Measurements from ENCODE around the gene GSTO1.
A peak's percentile ranks its signal among the peaks of the same experiment; 100 is the strongest.

The GSTO1 gene

GRCh38 chr10:104303594-104304355 lies 49.1 kb downstream of the GSTO1 start:
- no peak for DNase-seq (ENCODE audit: low read depth, low spot score)

- no peak for DNase-seq (ENCODE audit: low read depth, low spot score)
Observed at GRCh38 chr10:104304356-104304745, 49.7 kb downstream of the GSTO1 start.

GRCh38 chr10:104304927-104305326 lies 50.2 kb downstream of the GSTO1 start:
- no peak for DNase-seq (ENCODE audit: low read depth, low spot score)

- DNase-seq (ENCODE audit: low read depth, low spot score) = no peak
Observed at GRCh38 chr10:104306897-104307296, 52.2 kb downstream of the GSTO1 start.

- no peak for DNase-seq (ENCODE audit: low read depth, low spot score)
Observed at GRCh38 chr10:104307576-104308438, 53.1 kb downstream of the GSTO1 start.

GRCh38 chr10:104308439-104308903 lies 53.8 kb downstream of the GSTO1 start:
- DNase-seq (ENCODE audit: low read depth, low spot score) = no peak

GRCh38 chr10:104309980-104310978 lies 55.6 kb downstream of the GSTO1 start:
- DNase-seq (ENCODE audit: low read depth, low spot score) = peak; percentile 87

GRCh38 chr10:104311184-104311720 lies 56.6 kb downstream of the GSTO1 start:
- no peak for DNase-seq (ENCODE audit: low read depth, low spot score)

- no peak for DNase-seq (ENCODE audit: low read depth, low spot score)
Observed at GRCh38 chr10:104314591-104315485, 60.1 kb downstream of the GSTO1 start.

- DNase-seq (ENCODE audit: low read depth, low spot score) = no peak
Observed at GRCh38 chr10:104315486-104315921, 60.8 kb downstream of the GSTO1 start.

- DNase-seq (ENCODE audit: low read depth, low spot score) = no peak
Observed at GRCh38 chr10:104316321-104317099, 61.8 kb downstream of the GSTO1 start.
